Urinary bladder (tissue), 4 donors: ENCODE results near the gene NOVA2. TPM values are rescaled to one million over a fixed set of nuclear protein-coding genes. Genes with fewer than 3 reads are reported as not detected.

Experiments used
- DNase-seq: peaks from one replicate; pipeline ENCODE4 v3.0.0-alpha.2; 2015; ENCODE audit errors: extremely low spot score
- H3K27ac ChIP-seq: one replicate; pipeline ENCODE4 v1.5.1; 2013; ENCODE audit warnings: low read depth, mild to moderate bottlenecking, moderate library complexity
- H3K36me3 ChIP-seq: one replicate; pipeline ENCODE4 v1.6.1; 2013; ENCODE audit warnings: mild to moderate bottlenecking, moderate library complexity; ENCODE audit not compliant: insufficient read depth
- H3K4me1 ChIP-seq: one replicate; pipeline ENCODE4 v1.6.1; 2013; ENCODE audit warnings: mild to moderate bottlenecking, moderate library complexity; ENCODE audit not compliant: insufficient read depth
- H3K4me3 ChIP-seq: one replicate; pipeline ENCODE4 v1.5.1; 2013; ENCODE audit warnings: low read depth, low read length
- WGBS: extraction: QIAGEN DNeasy Blood & Tissue Kit; methylation state at CpG from one replicate; pipeline ENCODE4 v1.1.7; 2013; 5-methylcytosine and 5-hydroxymethylcytosine counted together
- polyA plus RNA-seq: library from polyadenylated mRNA; stranded (reverse); fragments of 200-250 nt; gene quantifications from one replicate; pipeline ENCODE4 v1.2.3, GENCODE V29; 2013
- total RNA-seq: library from RNA; depleted of rRNA; stranded (reverse); fragments of >200 nt; gene quantifications from one replicate; pipeline ENCODE4 v1.2.3, GENCODE V29; 2014
- donor health status: healthy with polysubstance abuse.
- donor health status: healthy.

NOVA2 gene
- 1.2 TPM for total RNA-seq
- polyA plus RNA-seq: 2.2 TPM

DNA sequence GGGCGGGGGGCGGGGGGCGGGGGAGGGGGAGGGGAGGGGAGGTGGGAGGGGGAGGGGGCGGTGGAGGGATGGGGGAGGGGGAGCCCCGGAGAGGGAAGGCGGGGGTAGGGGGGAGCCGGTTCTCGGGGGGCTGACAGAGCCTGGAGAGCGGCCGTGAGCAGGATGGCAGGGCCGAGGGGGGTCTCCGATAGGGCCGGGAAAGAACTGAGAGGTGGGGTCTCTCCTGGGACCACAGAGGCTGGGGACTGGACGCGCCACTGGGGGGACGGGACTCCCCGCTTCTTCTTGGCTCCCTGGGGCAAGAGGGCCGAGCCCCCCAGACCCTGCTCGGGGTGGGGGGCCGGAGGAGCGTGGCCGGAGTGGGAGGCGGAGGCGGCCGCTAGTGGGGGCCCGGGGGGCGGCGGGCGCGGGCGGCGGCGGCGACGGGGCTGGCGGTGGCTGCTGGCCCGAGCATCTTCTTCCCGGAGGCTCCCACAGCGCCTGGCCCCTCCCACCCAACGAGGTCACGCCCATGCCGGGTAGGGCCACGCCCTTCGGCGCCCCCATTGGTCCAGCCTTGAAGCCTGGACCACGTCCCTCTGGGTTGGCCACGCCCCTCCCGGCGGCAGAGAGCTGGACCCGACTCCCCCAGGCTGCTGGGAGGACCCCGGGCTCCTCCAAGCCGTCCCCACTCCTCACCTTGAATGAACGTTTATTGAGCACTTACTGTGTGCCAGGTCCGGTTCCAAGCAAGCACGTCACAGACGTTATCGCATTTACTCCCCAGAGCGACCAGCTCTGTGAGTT lies at the start of gene NOVA2:
Gene NOVA2 (minus strand): TSS at position 313 of the 786 bp plus-strand sequence. CDS start 514 bp downstream, outside the sequence.
- Histone ChIP-seq H3K4me3 (peak within 1 kb of the TSS; percentile 39), H3K36me3 (no peaks in the 10 kb centered on the region), H3K27ac (no peak within 1 kb of the TSS), H3K4me1 (no peaks in the 10 kb centered on the region)
- WGBS: 3% methylated on average over 52 of the region's 58 CpGs
- DNase-seq: no peak

DNA sequence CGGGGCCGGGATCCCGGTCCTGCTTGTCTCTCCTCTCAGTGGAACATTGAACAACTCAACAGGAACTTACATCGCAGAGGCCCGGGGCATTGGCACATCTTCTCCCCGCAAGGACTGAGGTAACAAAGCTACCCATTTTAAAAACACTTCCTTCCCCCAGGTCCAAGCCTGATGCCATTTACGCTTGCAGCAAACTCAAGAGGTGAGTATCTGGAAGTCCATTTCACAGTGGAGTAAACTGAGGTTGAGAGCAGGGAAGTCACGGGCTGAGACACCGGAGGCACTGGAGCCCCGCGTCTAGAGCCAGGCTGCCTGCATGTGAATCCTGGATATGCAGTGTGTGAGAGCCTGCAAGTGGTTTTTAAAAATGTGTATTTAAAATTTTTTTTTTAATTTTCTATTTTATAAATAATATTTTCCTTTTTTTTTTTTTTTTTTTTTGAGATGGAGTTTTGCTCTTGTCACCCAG lies 49.7 kb upstream of the NOVA2 start:
- Histone ChIP-seq H3K4me1 (no peaks in the 10 kb centered on the region), H3K4me3 (no peak overlapping the region), H3K36me3 (no peaks in the 10 kb centered on the region), H3K27ac (no peak overlapping the region)
- WGBS: 59% methylated on average over 11 of the region's 11 CpGs
- DNase-seq: no peak

DNA sequence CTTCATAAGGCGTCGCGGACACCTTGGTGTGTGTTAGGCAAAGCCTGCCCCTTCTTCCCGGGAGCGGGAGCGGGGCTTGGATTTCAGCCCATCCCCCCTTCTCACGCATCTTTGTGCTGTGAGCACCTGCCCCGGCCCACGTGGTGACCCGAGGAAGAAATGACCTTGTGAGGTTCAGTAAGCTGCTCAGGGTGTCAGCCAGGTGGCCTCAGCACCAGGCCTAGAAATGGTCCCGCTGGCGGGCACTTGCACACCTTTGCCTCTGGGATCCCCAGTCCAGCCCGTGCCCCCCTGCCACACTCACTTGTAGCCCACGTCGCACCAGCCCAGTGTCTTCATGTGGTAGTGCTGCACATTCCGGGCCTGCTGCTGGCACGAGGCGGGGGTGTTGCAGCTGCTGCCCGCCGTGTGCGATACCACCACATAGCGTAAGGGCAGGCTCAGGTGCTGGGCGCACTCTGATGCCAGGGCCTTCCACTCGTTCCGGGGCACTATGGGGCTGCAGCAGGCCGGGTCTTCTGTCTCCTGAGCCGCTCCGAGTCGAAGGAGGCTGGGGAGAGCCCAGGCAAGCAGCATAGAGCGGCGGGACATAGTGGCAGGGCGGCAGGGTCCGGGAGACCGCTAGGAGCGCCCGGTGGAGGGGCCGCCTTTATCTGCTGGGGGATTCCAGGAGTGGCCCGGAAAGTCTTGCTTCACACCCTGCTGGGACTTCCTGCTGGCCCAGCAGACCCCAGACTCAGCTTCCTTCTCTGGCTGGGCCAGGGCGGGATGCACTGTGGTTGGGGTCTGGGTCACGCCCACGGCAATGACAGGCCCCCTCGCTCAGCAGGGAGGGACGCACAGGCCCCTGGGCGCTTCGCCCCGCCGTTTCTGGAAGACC lies 49.0 kb upstream of the NOVA2 start, which contains the start of gene PGLYRP1:
Gene PGLYRP1 (minus strand): TSS at position 623 of the 880 bp plus-strand sequence. CDS start 32 bp downstream, at position 591.
- DNase-seq: no peak
- WGBS: 30% methylated on average over 47 of the region's 47 CpGs
- Histone ChIP-seq H3K36me3 (no peaks in the 10 kb centered on the region), H3K4me3 (no peak within 1 kb of the TSS), H3K27ac (no peak within 1 kb of the TSS), H3K4me1 (no peaks in the 10 kb centered on the region)

DNA sequence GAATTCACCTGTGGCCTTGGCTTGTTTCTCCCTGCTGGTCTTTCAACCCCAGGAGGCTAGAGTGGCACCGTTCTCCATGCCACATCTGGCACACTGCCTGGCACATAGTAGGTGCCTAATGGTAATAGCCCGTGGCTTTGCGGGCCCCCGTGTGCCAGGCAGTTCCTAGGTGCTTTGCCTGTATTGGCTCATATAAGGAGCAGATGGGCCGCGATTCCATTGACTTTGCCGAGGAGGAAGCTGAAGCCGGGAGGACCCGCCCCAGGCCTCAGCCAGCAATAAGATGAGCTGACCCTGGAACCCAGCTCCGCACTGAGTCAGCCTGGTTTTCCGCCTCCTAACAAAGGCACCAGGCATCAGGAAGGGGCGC lies 48.4 kb upstream of the NOVA2 start:
- 55% methylated on average over 12 of the region's 12 CpGs for WGBS
- no peak overlapping the region for H3K4me3 ChIP-seq
- H3K27ac ChIP-seq: no peak overlapping the region
- DNase-seq: no peak
- H3K36me3 ChIP-seq: no peaks in the 10 kb centered on the region
- no peaks in the 10 kb centered on the region for H3K4me1 ChIP-seq

DNA sequence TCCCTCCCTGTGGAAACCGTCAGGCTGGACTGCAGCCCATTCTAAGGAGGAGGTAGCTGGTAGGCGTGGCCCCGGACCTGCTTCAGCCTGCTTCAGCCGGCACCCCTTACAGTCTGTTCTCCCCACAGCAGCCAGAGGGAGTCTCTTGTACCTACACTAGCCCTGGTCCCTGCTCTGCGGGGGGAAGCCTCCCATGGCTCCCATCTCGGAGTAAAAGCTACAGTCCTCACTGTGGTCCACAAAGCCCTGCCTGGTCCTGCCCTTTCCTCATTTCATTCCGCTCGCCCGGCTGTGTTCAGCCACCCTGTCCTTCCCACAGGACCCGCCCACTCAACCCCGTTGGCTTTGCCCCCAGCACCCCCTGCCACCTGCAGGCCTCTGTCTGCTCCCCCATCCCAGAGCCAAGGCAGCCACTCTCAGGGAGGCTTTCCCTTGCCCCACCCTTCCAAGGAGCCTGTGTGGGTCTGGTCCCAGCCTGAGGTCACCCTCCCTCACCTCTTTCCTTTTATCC lies 47.9 kb upstream of the NOVA2 start:
- DNase-seq: no peak
- Histone ChIP-seq H3K27ac (no peak overlapping the region), H3K4me1 (no peaks in the 10 kb centered on the region), H3K36me3 (no peaks in the 10 kb centered on the region), H3K4me3 (no peak overlapping the region)
- 63% methylated on average over 11 of the region's 11 CpGs for WGBS

GRCh38 chr19:46020819-46021125 lies 47.1 kb upstream of the NOVA2 start:
- Histone ChIP-seq H3K4me3 (no peak overlapping the region), H3K4me1 (no peaks in the 10 kb centered on the region), H3K27ac (no peak overlapping the region), H3K36me3 (no peaks in the 10 kb centered on the region)
- 88% methylated on average over 7 of the region's 7 CpGs for WGBS
- no peak for DNase-seq

DNA sequence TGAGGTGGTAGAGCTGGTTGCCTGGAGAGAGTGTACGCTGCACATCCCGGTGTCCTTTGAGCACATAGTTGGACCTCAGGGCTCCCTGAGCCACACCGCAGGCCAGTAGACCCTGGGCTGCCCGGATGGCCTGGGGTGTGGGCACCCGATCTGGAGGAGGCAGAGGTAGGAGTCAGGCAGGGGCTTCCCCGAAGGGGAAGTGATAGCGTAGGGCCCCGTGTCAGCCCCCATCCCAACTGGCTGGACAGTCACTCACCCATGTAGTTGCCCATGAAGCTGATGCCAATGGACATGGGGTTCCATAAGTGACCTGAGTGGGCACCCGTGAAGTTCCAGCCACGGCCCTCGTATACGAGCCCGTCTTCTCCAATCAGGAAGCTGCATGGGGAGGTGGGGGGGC lies 45.6 kb upstream of the NOVA2 start:
- Histone ChIP-seq H3K27ac (no peak overlapping the region), H3K4me3 (no peak overlapping the region), H3K36me3 (no peaks in the 10 kb centered on the region), H3K4me1 (peaks cover 3% of the 10 kb centered on the region)
- DNase-seq: no peak
- 92% methylated on average over 13 of the region's 13 CpGs for WGBS

GRCh38 chr19:46018729-46019251 lies 45.1 kb upstream of the NOVA2 start:
- DNase-seq: no peak
- Histone ChIP-seq H3K4me3 (no peak overlapping the region), H3K36me3 (no peaks in the 10 kb centered on the region), H3K4me1 (peaks cover 3% of the 10 kb centered on the region), H3K27ac (no peak overlapping the region)
- 93% methylated on average over 10 of the region's 10 CpGs for WGBS

GRCh38 chr19:46017874-46018675 lies 44.4 kb upstream of the NOVA2 start:
- Histone ChIP-seq H3K4me1 (peaks cover 3% of the 10 kb centered on the region), H3K27ac (no peak overlapping the region), H3K4me3 (no peak overlapping the region), H3K36me3 (no peaks in the 10 kb centered on the region)
- WGBS: 95% methylated on average over 15 of the region's 15 CpGs
- DNase-seq: no peak

- peaks cover 3% of the 10 kb centered on the region for H3K4me1 ChIP-seq
- no peaks in the 10 kb centered on the region for H3K36me3 ChIP-seq
- H3K4me3 ChIP-seq: no peak overlapping the region
- 52% methylated on average over 7 of the region's 7 CpGs for whole genome bisulfite sequencing
- DNase-seq: no peak
- no peak overlapping the region for H3K27ac ChIP-seq
Observed at GRCh38 chr19:46017095-46017429, 43.4 kb upstream of the NOVA2 start.

DNA sequence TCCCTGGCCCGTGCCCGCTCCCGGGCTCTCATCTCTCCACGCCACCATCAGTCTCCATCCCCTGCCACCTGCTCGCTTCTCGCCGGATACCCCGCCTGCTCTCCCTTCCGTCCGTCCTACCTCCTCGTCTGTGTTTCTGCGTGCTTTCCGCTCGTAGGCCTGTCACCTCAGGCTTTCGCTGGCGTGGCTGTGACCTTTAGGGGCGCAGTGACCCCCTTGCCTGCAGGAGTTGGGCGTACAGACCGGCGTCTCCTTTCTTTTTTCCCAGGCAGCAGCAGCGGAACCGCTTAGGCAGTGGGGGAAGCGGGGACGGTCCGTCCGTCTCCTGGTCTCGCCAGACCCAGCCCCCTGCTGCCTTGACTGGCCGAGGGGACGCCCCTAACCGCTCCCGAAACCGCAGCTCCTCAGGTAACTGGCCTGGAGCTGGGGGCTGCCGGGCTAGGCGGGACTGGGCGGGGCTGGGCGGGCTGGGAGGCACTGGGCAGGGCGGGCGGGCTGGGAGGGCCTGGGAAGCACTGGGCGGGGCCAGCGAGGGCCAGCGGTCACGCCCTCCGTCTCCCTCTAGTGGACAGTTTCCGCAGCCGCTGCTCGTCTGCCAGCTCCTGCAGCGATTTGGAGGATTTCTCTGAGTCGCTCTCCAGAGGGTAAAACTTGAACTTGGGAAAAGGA lies 42.9 kb upstream of the NOVA2 start:
- DNase-seq: no peak
- peaks cover 3% of the 10 kb centered on the region for H3K4me1 ChIP-seq
- peak overlapping the region; percentile 53 for H3K4me3 ChIP-seq
- no peak overlapping the region for H3K27ac ChIP-seq
- 1% methylated on average over 48 of the region's 48 CpGs for WGBS
- no peaks in the 10 kb centered on the region for H3K36me3 ChIP-seq

DNA sequence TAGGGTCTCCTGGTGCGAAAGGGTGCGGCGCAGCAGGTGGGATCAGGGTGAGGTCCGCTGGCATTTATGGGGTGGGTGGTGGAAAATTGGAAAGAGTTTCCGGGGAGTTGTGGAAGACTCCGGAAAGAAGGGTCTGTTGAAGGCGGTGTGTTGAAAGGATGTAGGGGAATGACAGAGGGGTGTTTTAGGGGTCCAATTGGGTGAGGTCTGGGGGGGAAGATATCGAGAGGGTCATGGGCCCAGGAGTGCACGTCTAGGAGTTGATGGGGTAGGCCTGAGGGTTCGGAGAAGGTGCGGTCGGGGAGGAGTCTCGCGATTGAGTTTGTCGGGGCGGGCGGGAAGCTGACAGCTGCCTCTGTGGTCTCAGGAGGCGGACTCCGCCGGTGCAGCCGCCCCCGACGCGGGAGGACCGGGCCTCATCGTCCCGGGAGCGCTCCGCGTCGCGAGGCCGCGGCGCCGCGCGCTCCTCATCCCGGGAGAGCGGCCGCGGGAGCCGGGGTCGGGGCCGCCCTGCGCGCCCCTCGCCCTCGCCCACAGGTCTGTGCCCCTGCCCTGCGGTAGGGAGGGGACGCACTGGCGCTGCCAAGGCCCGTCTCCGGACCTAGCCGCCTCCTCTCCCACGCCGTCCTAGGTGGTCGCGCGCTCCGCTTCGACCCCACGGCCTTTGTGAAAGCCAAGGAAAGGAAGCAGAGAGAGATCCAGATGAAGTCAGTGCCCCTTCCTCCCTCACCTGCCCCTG lies 42.2 kb upstream of the NOVA2 start:
- 4% methylated on average over 63 of the region's 63 CpGs for WGBS
- Histone ChIP-seq H3K27ac (no peak overlapping the region), H3K36me3 (no peaks in the 10 kb centered on the region), H3K4me1 (peaks cover 3% of the 10 kb centered on the region), H3K4me3 (peak overlapping the region; percentile 53)
- no peak for DNase-seq
